B cell (primary cell): ENCODE measurements around the gene BRSK1. TPM values are rescaled to one million over a fixed set of nuclear protein-coding genes. Genes with fewer than 3 reads are reported as not detected.

Experiments
- ATAC-seq: fragments of 200-7000 bp; cut with Tn5 transposase; one replicate; pipeline ENCODE4 v1.10.0; 2021; ENCODE audit warnings: low read depth, mild to moderate bottlenecking, moderate number of reproducible peaks, moderate library complexity
- CTCF ChIA-PET: fragments of 350-600 bp; sonication (Branson Sonifier 250); formaldehyde crosslinking; loops from one replicate; lab custom pipeline; 2021; ENCODE audit warnings: antibody characterized with exemption, inconsistent platforms; lab: Charles Lee
- POLR2A ChIA-PET: fragments of 350-600 bp; sonication (Branson Sonifier 250); formaldehyde crosslinking; loops from one replicate; lab custom pipeline; 2021; ENCODE audit warnings: antibody characterized with exemption; lab: Charles Lee
- DNase-seq: peaks from one replicate; pipeline ENCODE4 v3.0.0; 2013
- H2AFZ ChIP-seq: 2 replicates; pipeline ENCODE4 v1.6.1; 2012; ENCODE audit warnings: mild to moderate bottlenecking, low read depth, low read length; ENCODE audit not compliant: insufficient read depth, poor library complexity, severe bottlenecking
- H3K27ac ChIP-seq, 2 donors: 1 replicate in 1 of 2; 2 replicates in 1 of 2; pipeline ENCODE4 v1.5.1; 2012 to 2013; ENCODE audit warnings: low read length in 2 of 2, mild to moderate bottlenecking in 2 of 2, moderate library complexity in 1 of 2
- H3K27me3 ChIP-seq, 4 experiments: fragments of 200-600 bp in 1 of 4; sonication (generic) in 1 of 4; replicated peaks in 1 of 4; 1 replicate in 2 of 4; 2 replicates in 2 of 4; pipeline versions ENCODE4 v1.6.1 to v1.7.0; 2013 to 2016; ENCODE audit warnings: low read length in 3 of 4, mild to moderate bottlenecking in 2 of 4, mixed read lengths in 1 of 4, moderate library complexity in 1 of 4; ENCODE audit not compliant: insufficient read depth in 4 of 4, control insufficient read depth in 3 of 4; ENCODE audit errors: control extremely low read depth in 1 of 4
- H3K36me3 ChIP-seq, 2 experiments: replicated peaks in 1 of 2; 1 replicate in 1 of 2; 2 replicates in 1 of 2; pipeline versions ENCODE4 v1.6.1 to v1.7.1; 2013; ENCODE audit warnings: low read length in 1 of 2; ENCODE audit not compliant: insufficient read depth in 2 of 2, control insufficient read depth in 1 of 2; ENCODE audit errors: control extremely low read depth in 1 of 2, extremely low read depth in 1 of 2
- H3K4me1 ChIP-seq, 2 donors: fragments of 200-600 bp in 1 of 2; sonication (generic) in 1 of 2; 1 replicate in 1 of 2; 2 replicates in 1 of 2; pipeline versions ENCODE4 v1.5.1 to v1.6.1; 2013 to 2017; ENCODE audit warnings: low read length in 2 of 2; ENCODE audit not compliant: control insufficient read depth in 2 of 2, insufficient read depth in 2 of 2
- H3K4me2 ChIP-seq: replicated peaks from 2 replicates; pipeline ENCODE3; 2012; ENCODE audit warnings: mild to moderate bottlenecking, low read depth, low read length; ENCODE audit not compliant: poor library complexity, severe bottlenecking
- H3K4me3 ChIP-seq, 5 experiments: fragments of 200-600 bp in 1 of 5; sonication (generic) in 1 of 5; 1 replicate in 3 of 5; 2 replicates in 2 of 5; pipeline versions ENCODE4 v1.5.1 to v1.7.0; 2011 to 2016; ENCODE audit warnings: low read length in 4 of 5, mild to moderate bottlenecking in 4 of 5, low read depth in 2 of 5, control low read depth in 1 of 5, moderate library complexity in 1 of 5; ENCODE audit not compliant: insufficient read depth in 1 of 5; ENCODE audit errors: control extremely low read depth in 1 of 5, extremely low read depth in 1 of 5
- H3K79me2 ChIP-seq: fragments of 200-600 bp; sonication (generic); one replicate; pipeline ENCODE4 v1.6.0; 2016; ENCODE audit warnings: low read length; ENCODE audit not compliant: control insufficient read depth, insufficient read depth
- H3K9ac ChIP-seq: fragments of 200-600 bp; sonication (generic); 2 replicates; pipeline ENCODE4 v1.6.1; 2017; ENCODE audit warnings: mild to moderate bottlenecking, low read length, moderate library complexity
- H3K9me3 ChIP-seq, 3 donors: one replicate each; pipeline versions ENCODE4 v1.6.1 to v1.7.1; 2013; ENCODE audit warnings: low read length in 2 of 3; ENCODE audit not compliant: control insufficient read depth in 2 of 3, insufficient read depth in 1 of 3; ENCODE audit errors: control extremely low read depth in 1 of 3
- H4K20me1 ChIP-seq: 2 replicates; pipeline ENCODE4 v1.6.0; 2012; ENCODE audit warnings: mild to moderate bottlenecking, low read length; ENCODE audit not compliant: insufficient read depth, control insufficient read depth, poor library complexity, severe bottlenecking
- H3K27ac Mint-ChIP-seq: one replicate; pipeline ENCODE4 v1.8.0; 2021; ENCODE audit warnings: mixed read lengths
- H3K27me3 Mint-ChIP-seq: one replicate; pipeline ENCODE4 v1.8.0; 2021; ENCODE audit warnings: mixed read lengths
- H3K4me1 Mint-ChIP-seq: one replicate; pipeline ENCODE4 v1.8.0; 2021; ENCODE audit warnings: mixed read lengths
- H3K4me3 Mint-ChIP-seq: one replicate; pipeline ENCODE4 v1.8.0; 2021; ENCODE audit warnings: mixed read lengths
- H3K9me3 Mint-ChIP-seq: one replicate; pipeline ENCODE4 v1.8.0; 2022; ENCODE audit warnings: mixed read lengths; ENCODE audit not compliant: insufficient read depth
- CTCF ChIP-seq: fragments of 200-600 bp; IDR thresholded peaks from one replicate; pipeline ENCODE4 v1.8.0; 2022; ENCODE audit warnings: antibody characterized with exemption, mild to moderate bottlenecking
- EZH2 ChIP-seq: IDR thresholded peaks from 2 replicates; pipeline ENCODE4 v1.6.1; 2012; ENCODE audit warnings: borderline replicate concordance, low read depth, mild to moderate bottlenecking, moderate library complexity, low read length; ENCODE audit not compliant: insufficient read depth, poor library complexity, severe bottlenecking
- WGBS: methylation state at CpG from one replicate; pipeline ENCODE4 v1.1.5; 2013; ENCODE audit warnings: missing lambda C conversion rate; ENCODE audit not compliant: insufficient coverage; 5-methylcytosine and 5-hydroxymethylcytosine counted together
- intact Hi-C: fragments of 100-400 bp; cut with micrococcal nuclease; formaldehyde crosslinking; loops from one replicate; pipeline ENCODE4 v1.10.0; 2022
- polyA plus RNA-seq: library from polyadenylated mRNA; depleted of rRNA; stranded (reverse); fragments of >200 nt; gene quantifications from 2 replicates; pipeline ENCODE4 v1.2.3, GENCODE V29; 2012
- total RNA-seq, 2 donors: library from RNA; stranded (reverse); fragments of 120-200 nt in 1 of 2; gene quantifications; 1 replicate in 1 of 2; 2 replicates in 1 of 2; pipeline versions ENCODE4 v1.2.3 to v1.2.4, GENCODE V29; 2013 to 2022

The BRSK1 gene
- total and polyA plus RNA-seq, 2 donors (not counting 1 experiment from before 2014, with no cell fraction given), result 0.94 to 1.4 TPM

DNA sequence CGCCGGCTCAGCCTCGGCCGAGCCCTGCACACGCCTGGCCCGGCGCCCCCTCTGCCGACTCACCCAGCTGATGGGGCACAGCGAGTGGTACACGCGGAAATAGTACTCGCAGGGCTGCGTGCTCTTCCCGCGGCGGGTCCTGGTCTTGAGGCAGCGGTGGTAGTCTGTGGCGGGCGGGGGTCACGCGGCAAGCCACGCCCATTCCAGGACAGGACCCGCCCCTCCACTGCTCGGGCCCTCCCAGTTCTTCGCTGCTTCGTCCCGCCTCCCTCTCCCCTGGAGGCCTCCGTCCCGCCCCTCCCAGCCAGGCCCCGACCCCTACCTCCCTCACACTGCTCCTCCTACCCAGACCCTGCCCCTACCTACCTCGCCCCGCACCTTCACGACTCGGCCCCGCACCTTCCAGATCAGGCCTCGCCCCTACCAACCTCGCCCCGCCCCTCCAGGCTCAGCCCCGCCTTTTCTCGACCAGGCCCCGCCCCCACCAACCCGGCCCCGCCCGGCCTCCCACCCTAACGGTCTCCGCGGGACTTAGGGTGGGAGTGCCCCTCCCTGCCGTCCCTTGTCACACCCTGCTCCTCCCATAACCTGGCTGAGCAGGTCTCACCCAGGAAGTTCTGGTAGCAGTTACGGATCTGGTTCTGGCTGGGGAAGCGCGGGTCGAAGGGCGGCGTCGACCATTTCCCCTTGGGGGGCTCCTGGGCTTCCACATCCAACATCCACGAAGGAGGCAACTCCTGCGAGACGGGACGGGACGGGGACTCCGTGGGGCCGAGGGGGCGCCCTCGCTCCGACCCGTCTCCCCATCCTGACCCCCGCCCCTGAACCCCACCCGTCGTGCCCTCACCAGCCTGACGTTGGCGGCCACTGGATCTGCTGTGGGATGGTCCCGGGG is 70.3 kb downstream of the BRSK1 start:
- H3K4me3 Mint-ChIP-seq, result peak overlapping the region; percentile 82
- no peaks in the 10 kb centered on the region for H3K36me3 ChIP-seq
- H3K4me1 Mint-ChIP-seq, result peaks cover 23% of the 10 kb centered on the region
- intact Hi-C loops, result loop anchor here (1.0 kb wide), 1 partner anchor 15 kb away; the partner anchor contains the start of gene KMT5C
- peak overlapping the region; percentile 27 to 51 (median 33) for H3K4me3 ChIP-seq
- H3K27me3 Mint-ChIP-seq, result peaks cover 44% of the 10 kb centered on the region
- H3K27ac ChIP-seq, result no peak overlapping the region
- H3K9me3 Mint-ChIP-seq, result no peaks in the 10 kb centered on the region
- peaks cover 0 to 18% (median 0%) of the 10 kb centered on the region in 3 donors for H3K9me3 ChIP-seq
- peaks cover 0 to 60% (median 24%) of the 10 kb centered on the region in 4 experiments for H3K27me3 ChIP-seq
- TF ChIP-seq CTCF (no peak), EZH2 (no peak)
- DNase-seq (peak; percentile 83), ATAC-seq (peak; percentile 89)
- H3K79me2 ChIP-seq, result no peaks in the 10 kb centered on the region
- H3K4me2 ChIP-seq, result peak overlapping the region; percentile 79
- H3K4me1 ChIP-seq, result peaks cover 23 to 29% of the 10 kb centered on the region in 2 donors
- CTCF ChIA-PET, result interaction anchor here (0.9 kb wide), 1 partner anchor 213 kb away, joined by 4 read pairs; no protein-coding TSS in a partner anchor
- POLR2A ChIA-PET, result no interaction called here
- 3% methylated on average over 61 of the region's 72 CpGs for WGBS
- H3K9ac ChIP-seq, result peak overlapping the region; percentile 45
- H4K20me1 ChIP-seq, result no peaks in the 10 kb centered on the region
- H3K27ac Mint-ChIP-seq, result no peak overlapping the region
- H2AFZ ChIP-seq, result peak overlapping the region; percentile 73
